CD8-positive, alpha-beta memory T cell (primary cell): ENCODE data around the gene C2orf92. TPM values are rescaled to one million over a fixed set of nuclear protein-coding genes. Genes with fewer than 3 reads are reported as not detected.
"Not testable (repeated sequence)": the region's sequence is repeated elsewhere in the genome, so short reads cannot be mapped to it uniquely, and the experiment has no call there.

Experiments used
- CTCF ChIA-PET: fragments of 350-600 bp; sonication (Branson Sonifier 250); formaldehyde crosslinking; loops from one replicate; lab custom pipeline; 2021; ENCODE audit warnings: antibody characterized with exemption; lab: Charles Lee
- POLR2A ChIA-PET: fragments of 350-600 bp; sonication (Branson Sonifier 250); formaldehyde crosslinking; loops from one replicate; lab custom pipeline; 2021; ENCODE audit warnings: antibody characterized with exemption; lab: Charles Lee
- DNase-seq, 5 donors: peaks; one replicate each; pipeline versions ENCODE4 v3.0.0 to v3.0.0-alpha.2; 2020 to 2022; ENCODE audit warnings: mixed read lengths in 1 of 5
- H3K27ac ChIP-seq: one replicate; pipeline ENCODE4 v1.7.0; 2013; ENCODE audit warnings: low read depth, mild to moderate bottlenecking, low read length, moderate library complexity
- H3K27me3 ChIP-seq: 2 replicates; pipeline ENCODE4 v1.7.0; 2013; ENCODE audit warnings: low read length, mild to moderate bottlenecking; ENCODE audit not compliant: insufficient read depth, poor library complexity, severe bottlenecking
- H3K36me3 ChIP-seq: 2 replicates; pipeline ENCODE4 v1.7.0; 2013; ENCODE audit warnings: mild to moderate bottlenecking, low read length, moderate library complexity; ENCODE audit not compliant: insufficient read depth
- H3K4me1 ChIP-seq: 2 replicates; pipeline ENCODE4 v1.7.0; 2013; ENCODE audit warnings: mild to moderate bottlenecking, low read length, moderate library complexity; ENCODE audit not compliant: insufficient read depth
- H3K4me3 ChIP-seq: 2 replicates; pipeline ENCODE4 v1.7.0; 2013; ENCODE audit warnings: mild to moderate bottlenecking, low read length
- H3K9me3 ChIP-seq: 2 replicates; pipeline ENCODE4 v1.7.0; 2013; ENCODE audit warnings: mild to moderate bottlenecking, low read length
- H3K27ac Mint-ChIP-seq, 8 donors: one replicate each; pipeline ENCODE4 v1.8.0; 2020 to 2021; ENCODE audit warnings: mixed read lengths in 8 of 8, mild to moderate bottlenecking in 6 of 8, inconsistent platforms in 3 of 8, moderate library complexity in 3 of 8
- H3K27me3 Mint-ChIP-seq, 2 donors: one replicate each; pipeline ENCODE4 v1.8.0; 2020 to 2021; ENCODE audit warnings: mixed read lengths in 2 of 2, mild to moderate bottlenecking in 1 of 2, moderate library complexity in 1 of 2
- H3K36me3 Mint-ChIP-seq, 3 donors: one replicate each; pipeline ENCODE4 v1.8.0; 2020 to 2021; ENCODE audit warnings: mixed read lengths in 3 of 3, inconsistent platforms in 1 of 3, mild to moderate bottlenecking in 1 of 3
- H3K4me1 Mint-ChIP-seq, 3 donors: one replicate each; pipeline ENCODE4 v1.8.0; 2020 to 2021; ENCODE audit warnings: mixed read lengths in 3 of 3, inconsistent platforms in 1 of 3, mild to moderate bottlenecking in 1 of 3
- H3K4me3 Mint-ChIP-seq, 7 donors: one replicate each; pipeline ENCODE4 v1.8.0; 2020 to 2021; ENCODE audit warnings: mixed read lengths in 7 of 7, mild to moderate bottlenecking in 6 of 7, moderate library complexity in 4 of 7, inconsistent platforms in 2 of 7
- H3K9me3 Mint-ChIP-seq, 5 donors: one replicate each; pipeline ENCODE4 v1.8.0; 2020 to 2022; ENCODE audit warnings: mixed read lengths in 5 of 5, mild to moderate bottlenecking in 3 of 5, moderate library complexity in 2 of 5, inconsistent platforms in 1 of 5
- polyA plus RNA-seq: library from polyadenylated mRNA; unstranded; fragments of 300-500 nt; fragmentation: Illumina TruSeq; gene quantifications from one replicate; pipeline ENCODE4 v1.2.3, GENCODE V29; 2021
- total RNA-seq, 2 experiments: library from RNA; stranded (reverse); gene quantifications; one replicate each; pipeline ENCODE4 v1.2.3, GENCODE V29; 2021

C2orf92 gene
- total and polyA plus RNA-seq, 3 experiments from 2014 or later = 4.6 to 6.5 TPM; not detected in 1

GRCh38 chr2:97711394-97711711, 41.8 kb downstream of the C2orf92 start:
- no peak for DNase-seq
- Mint-ChIP-seq H3K4me1 (peaks cover 53 to 65% (median 55%) of the 10 kb centered on the region in 3 donors), H3K36me3 (peaks cover 6 to 29% (median 12%) of the 10 kb centered on the region in 3 donors), H3K9me3 (no peaks in the 10 kb centered on the region), H3K27me3 (peaks cover 5 to 7% of the 10 kb centered on the region in 2 donors), H3K27ac (peak overlapping the region; percentile 23 to 100 (median 96)), H3K4me3 (peak overlapping the region in 5 of 7 donors; percentile 64 to 96 (median 91))
- no peaks in the 10 kb centered on the region for H3K27me3 ChIP-seq
- H3K4me1 ChIP-seq = peaks cover 49% of the 10 kb centered on the region
- H3K27ac ChIP-seq = no peak overlapping the region
- no peak overlapping the region for H3K4me3 ChIP-seq
- ChIA-PET POLR2A (no interaction called here), CTCF (interaction anchor here (1.7 to 16.2 kb wide), 4 partner anchors 15 to 121 kb away, joined by 5 to 301 read pairs (median 13); no protein-coding TSS in a partner anchor)
- no peaks in the 10 kb centered on the region for H3K9me3 ChIP-seq
- no peaks in the 10 kb centered on the region for H3K36me3 ChIP-seq

DNA sequence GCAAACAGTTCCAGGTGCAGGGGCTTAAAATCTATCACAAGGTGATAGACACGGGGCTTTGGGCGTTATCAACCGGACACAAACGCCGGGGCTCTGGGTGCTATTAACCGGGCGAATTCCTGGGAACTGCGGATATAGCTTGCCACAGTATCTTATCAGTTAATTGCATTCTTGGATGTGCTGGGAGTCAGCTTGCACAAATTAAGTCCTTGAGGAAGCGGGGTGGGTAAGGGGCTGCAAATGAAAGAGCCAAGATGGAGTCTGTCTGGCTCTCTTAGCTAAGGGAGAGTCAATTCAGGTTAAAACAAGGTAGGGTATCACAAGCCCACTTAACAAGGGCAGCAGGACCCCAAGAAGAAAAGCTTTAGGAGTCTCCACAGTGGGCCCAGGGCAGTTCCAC, 42.7 kb downstream of the C2orf92 start:
- POLR2A ChIA-PET = interaction anchor here (3.4 kb wide), 1 partner anchor 30 kb away, joined by 13 read pairs; no protein-coding TSS in a partner anchor

DNA sequence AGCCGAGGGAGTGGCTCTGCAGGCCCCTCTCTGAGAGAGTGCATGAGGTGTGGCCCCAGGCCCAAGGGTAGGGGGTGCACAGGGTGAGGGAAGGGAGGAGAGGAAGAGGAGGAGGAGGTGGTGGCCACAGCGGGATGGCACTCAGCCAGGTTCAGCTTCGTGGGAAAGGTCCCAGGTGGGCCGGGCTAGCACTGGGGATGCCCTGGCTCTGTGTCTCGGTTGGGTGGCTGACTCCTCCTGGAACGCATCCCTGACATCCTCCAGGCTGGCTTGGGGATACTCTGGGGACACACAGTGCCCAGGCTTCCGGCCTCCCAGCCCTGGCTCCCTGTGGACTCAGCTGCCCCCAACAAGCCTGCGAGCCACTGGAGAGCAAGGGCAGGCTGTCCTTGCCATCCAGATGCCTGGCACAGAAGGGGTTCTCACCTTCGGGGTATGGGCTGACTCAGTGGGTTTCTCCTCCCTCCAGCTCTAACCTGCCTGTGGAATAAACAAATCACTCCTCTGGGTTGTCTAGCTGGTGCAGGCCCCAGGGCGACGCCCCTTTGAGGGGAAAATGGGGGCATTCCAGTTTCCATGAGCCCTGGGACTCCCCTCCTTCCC, 43.3 kb downstream of the C2orf92 start:
- no peaks in the 10 kb centered on the region for H3K9me3 ChIP-seq
- peak overlapping the region; percentile 94 to 100 (median 98) for H3K27ac Mint-ChIP-seq
- H3K27ac ChIP-seq = peak overlapping the region; percentile 82
- no peaks in the 10 kb centered on the region for H3K9me3 Mint-ChIP-seq
- H3K4me1 ChIP-seq = peaks cover 64% of the 10 kb centered on the region
- H3K4me1 Mint-ChIP-seq = peaks cover 67 to 79% (median 68%) of the 10 kb centered on the region in 3 donors
- H3K27me3 Mint-ChIP-seq = peaks cover 5 to 7% of the 10 kb centered on the region in 2 donors
- peak overlapping the region; percentile 89 to 99 (median 93) for H3K4me3 Mint-ChIP-seq
- H3K36me3 Mint-ChIP-seq = peaks cover 13 to 40% (median 16%) of the 10 kb centered on the region in 3 donors
- POLR2A ChIA-PET = interaction anchor here (0.6 to 3.4 kb wide), 6 partner anchors 12 to 67 kb away, joined by 3 to 13 read pairs (median 3); partner anchors contain the start of gene COX5B
- no peaks in the 10 kb centered on the region for H3K27me3 ChIP-seq
- peak in 4 of 5 donors; percentile 19 to 63 (median 47) for DNase-seq
- no peaks in the 10 kb centered on the region for H3K36me3 ChIP-seq
- peak overlapping the region; percentile 91 for H3K4me3 ChIP-seq
- CTCF ChIA-PET = interaction anchor here (1.2 to 16.2 kb wide), 8 partner anchors 10 to 672 kb away, joined by 3 to 301 read pairs (median 5); no protein-coding TSS in a partner anchor

More for the DNA sequence above, 42.7 kb downstream of the C2orf92 start:
- H3K27ac Mint-ChIP-seq = peak overlapping the region; percentile 94 to 100 (median 98)
- H3K4me3 ChIP-seq, H3K9me3 Mint-ChIP-seq, H3K9me3 ChIP-seq, H3K27me3 Mint-ChIP-seq, H3K36me3 ChIP-seq, H3K27me3 ChIP-seq, DNase-seq: not testable (repeated sequence)
- peaks cover 58% of the 10 kb centered on the region for H3K4me1 ChIP-seq
- H3K4me1 Mint-ChIP-seq = peaks cover 61 to 73% (median 62%) of the 10 kb centered on the region in 3 donors
- CTCF ChIA-PET = interaction anchor here (1.6 to 16.2 kb wide), 4 partner anchors 11 to 121 kb away, joined by 4 to 301 read pairs (median 24); no protein-coding TSS in a partner anchor
- H3K36me3 Mint-ChIP-seq = peaks cover 13 to 36% (median 14%) of the 10 kb centered on the region in 3 donors
- H3K4me3 Mint-ChIP-seq = peak overlapping the region; percentile 89 to 99 (median 93)
- H3K27ac ChIP-seq = peak overlapping the region; percentile 82

- peaks cover 70% of the 10 kb centered on the region for H3K4me1 ChIP-seq
- CTCF ChIA-PET = interaction anchor here (1.1 to 16.2 kb wide), 10 partner anchors 8 to 671 kb away, joined by 3 to 301 read pairs (median 4); no protein-coding TSS in a partner anchor
- no peaks in the 10 kb centered on the region for H3K36me3 ChIP-seq
- H3K36me3 Mint-ChIP-seq = peaks cover 13 to 47% (median 17%) of the 10 kb centered on the region in 3 donors
- peak within 1 kb of the TSS; percentile 94 to 100 (median 98) for H3K27ac Mint-ChIP-seq
- DNase-seq = peak; percentile 49 to 84 (median 77)
- POLR2A ChIA-PET = interaction anchor here (0.6 to 3.4 kb wide), 7 partner anchors 11 to 68 kb away, joined by 3 to 13 read pairs (median 3); partner anchors contain the start of gene COX5B
- peaks cover 74 to 86% (median 74%) of the 10 kb centered on the region in 3 donors for H3K4me1 Mint-ChIP-seq
- peak within 1 kb of the TSS; percentile 89 to 99 (median 93) for H3K4me3 Mint-ChIP-seq
- H3K27me3 ChIP-seq = no peaks in the 10 kb centered on the region
- peak within 1 kb of the TSS; percentile 82 for H3K27ac ChIP-seq
- peaks cover 1 to 6% of the 10 kb centered on the region in 2 donors for H3K27me3 Mint-ChIP-seq
- H3K9me3 ChIP-seq = no peaks in the 10 kb centered on the region
- no peaks in the 10 kb centered on the region for H3K9me3 Mint-ChIP-seq
- peak within 1 kb of the TSS; percentile 91 for H3K4me3 ChIP-seq
These were observed 44.0 kb downstream of the C2orf92 start, which contains the start of gene ZAP70 for GRCh38 chr2:97713296-97714083. Gene ZAP70, plus strand, starts transcription at chr2:97713576. Its CDS starts 10,461 bp downstream, at chr2:97724037.

GRCh38 chr2:97714084-97714949, 44.8 kb downstream of the C2orf92 start:
- Histone ChIP-seq H3K4me1 (peaks cover 77% of the 10 kb centered on the region), H3K9me3 (no peaks in the 10 kb centered on the region), H3K36me3 (no peaks in the 10 kb centered on the region), H3K4me3 (peak overlapping the region; percentile 91), H3K27ac (peak overlapping the region; percentile 82), H3K27me3 (no peaks in the 10 kb centered on the region)
- no peaks in the 10 kb centered on the region for H3K9me3 Mint-ChIP-seq
- H3K4me1 Mint-ChIP-seq = peaks cover 82 to 94% (median 82%) of the 10 kb centered on the region in 3 donors
- peaks cover 0 to 4% of the 10 kb centered on the region in 2 donors for H3K27me3 Mint-ChIP-seq
- POLR2A ChIA-PET = interaction anchor here (0.6 to 3.4 kb wide), 4 partner anchors 14 to 69 kb away, joined by 3 to 13 read pairs (median 4); partner anchors contain the start of gene COX5B
- CTCF ChIA-PET = interaction anchor here (1.1 to 16.2 kb wide), 10 partner anchors 8 to 670 kb away, joined by 3 to 301 read pairs (median 4); no protein-coding TSS in a partner anchor
- peaks cover 13 to 55% (median 17%) of the 10 kb centered on the region in 3 donors for H3K36me3 Mint-ChIP-seq
- DNase-seq = peak in 1 of 5 donors; percentile 49
- H3K4me3 Mint-ChIP-seq = peak overlapping the region; percentile 89 to 99 (median 93)
- H3K27ac Mint-ChIP-seq = peak overlapping the region; percentile 94 to 100 (median 98)

- POLR2A ChIA-PET = interaction anchor here (3.4 kb wide), 1 partner anchor 27 kb away, joined by 13 read pairs; no protein-coding TSS in a partner anchor
- H3K9me3 Mint-ChIP-seq = no peaks in the 10 kb centered on the region
- peaks cover 82% of the 10 kb centered on the region for H3K4me1 ChIP-seq
These were observed 45.6 kb downstream of the C2orf92 start for GRCh38 chr2:97714950-97715652.

More at GRCh38 chr2:97714950-97715652, 45.6 kb downstream of the C2orf92 start:
- Histone ChIP-seq H3K9me3 (no peaks in the 10 kb centered on the region), H3K4me3 (peak overlapping the region; percentile 91), H3K27me3 (no peaks in the 10 kb centered on the region), H3K27ac (peak overlapping the region; percentile 82), H3K36me3 (peaks cover 4% of the 10 kb centered on the region)
- H3K27ac Mint-ChIP-seq = peak overlapping the region; percentile 94 to 100 (median 98)
- DNase-seq = no peak
- peaks cover 85 to 95% (median 86%) of the 10 kb centered on the region in 3 donors for H3K4me1 Mint-ChIP-seq
- peaks cover 13 to 62% (median 19%) of the 10 kb centered on the region in 3 donors for H3K36me3 Mint-ChIP-seq
- peak overlapping the region; percentile 89 to 99 (median 93) for H3K4me3 Mint-ChIP-seq
- CTCF ChIA-PET = interaction anchor here (1.3 to 16.2 kb wide), 3 partner anchors 14 to 52 kb away, joined by 4 to 301 read pairs (median 43); no protein-coding TSS in a partner anchor
- peaks cover 0 to 4% of the 10 kb centered on the region in 2 donors for H3K27me3 Mint-ChIP-seq
